Endothelial cell of umbilical vein (primary cell): Measurements from ENCODE around the gene DEPDC7. TPM values are rescaled to one million over a fixed set of nuclear protein-coding genes. Genes with fewer than 3 reads are reported as not detected.
A peak's percentile ranks its signal among the peaks of the same experiment; 100 is the strongest.

Experiments used
- BruUV-seq: library from RNA; stranded (reverse); fragments of 400-500 nt; replicated peaks from 2 replicates; lab custom pipeline; 2021; lab: Mats Ljungman, UMichigan
- CTCF ChIA-PET: fragments of 300-600, 350-600 bp; sonication (Branson Sonifier 250); formaldehyde crosslinking; loops from one replicate; lab custom pipeline; 2021; ENCODE audit warnings: antibody characterized with exemption, inconsistent platforms; lab: Charles Lee
- POLR2A ChIA-PET: fragments of 300-600, 350-600 bp; sonication (Branson Sonifier 250); formaldehyde crosslinking; loops from one replicate; lab custom pipeline; 2021; ENCODE audit warnings: antibody characterized with exemption, inconsistent platforms; lab: Charles Lee
- DNase-seq: peaks from one replicate; pipeline ENCODE4 v3.0.0-alpha.2; 2011; ENCODE audit warnings: low read depth, low spot score
- FAIRE-seq: peaks from 2 replicates; lab custom pipeline; 2011; peaks lifted over from hg19 to GRCh38; lab: Jason Lieb, UNC
- H2AFZ ChIP-seq: 2 replicates; pipeline ENCODE4 v1.6.0; 2012; ENCODE audit warnings: low read depth, low read length, control low read depth, inconsistent platforms
- H3K27ac ChIP-seq: 2 replicates; pipeline ENCODE4 v1.5.1; 2011; ENCODE audit warnings: low read depth, mild to moderate bottlenecking, control low read depth, low read length, moderate library complexity; ENCODE audit not compliant: insufficient read depth
- H3K27me3 ChIP-seq, 2 experiments: 2 replicates each; pipeline versions ENCODE4 v1.6.0 to v1.6.1; 2011; ENCODE audit warnings: low read length in 2 of 2, mixed read lengths in 1 of 2; ENCODE audit not compliant: control insufficient read depth in 2 of 2, insufficient read depth in 2 of 2
- H3K36me3 ChIP-seq, 2 experiments: 2 replicates in 1 of 2; 3 replicates in 1 of 2; pipeline ENCODE4 v1.5.1; 2011; ENCODE audit warnings: low read length in 2 of 2, mild to moderate bottlenecking in 1 of 2, moderate library complexity in 1 of 2; ENCODE audit not compliant: control insufficient read depth in 2 of 2, insufficient read depth in 2 of 2; ENCODE audit errors: extremely low read depth in 1 of 2
- H3K4me1 ChIP-seq: 3 replicates; pipeline ENCODE4 v1.5.1; 2011; ENCODE audit warnings: mild to moderate bottlenecking, low read length; ENCODE audit not compliant: control insufficient read depth, insufficient read depth; ENCODE audit errors: extremely low read depth
- H3K4me2 ChIP-seq: 2 replicates; pipeline ENCODE4 v1.6.1; 2011; ENCODE audit warnings: low read length, control low read depth, mixed read lengths; ENCODE audit not compliant: insufficient read depth
- H3K4me3 ChIP-seq, 3 experiments: fragments of 200-600 bp in 1 of 3; sonication (generic), shearing (Covaris generic) in 1 of 3; replicated peaks in 1 of 3; 2 replicates each; pipeline ENCODE4 v1.5.1; 2011 to 2016; ENCODE audit warnings: control low read depth in 3 of 3, low read length in 3 of 3, mild to moderate bottlenecking in 2 of 3, inconsistent platforms in 1 of 3, low read depth in 1 of 3, moderate library complexity in 1 of 3; ENCODE audit not compliant: insufficient read depth in 1 of 3
- H3K79me2 ChIP-seq: 2 replicates; pipeline ENCODE4 v1.6.0; 2012; ENCODE audit warnings: low read length, inconsistent platforms; ENCODE audit not compliant: control insufficient read depth, insufficient read depth
- H3K9ac ChIP-seq: replicated peaks from 2 replicates; pipeline ENCODE3; 2011; ENCODE audit warnings: low read length, control low read depth; ENCODE audit not compliant: insufficient read depth; ENCODE audit errors: extremely low read depth
- H3K9me1 ChIP-seq: replicated peaks from 3 replicates; pipeline ENCODE4 v1.6.0; 2011; ENCODE audit warnings: mild to moderate bottlenecking, low read length; ENCODE audit not compliant: control insufficient read depth, insufficient read depth; ENCODE audit errors: extremely low read depth
- H3K9me3 ChIP-seq: replicated peaks from 2 replicates; pipeline ENCODE4 v1.5.1; 2012; ENCODE audit warnings: low read length, inconsistent platforms; ENCODE audit not compliant: control insufficient read depth, insufficient read depth
- H4K20me1 ChIP-seq: replicated peaks from 2 replicates; pipeline ENCODE3; 2011; ENCODE audit warnings: mild to moderate bottlenecking, low read length; ENCODE audit not compliant: control insufficient read depth, insufficient read depth; ENCODE audit errors: extremely low read depth
- EZH2 ChIP-seq: IDR thresholded peaks from 2 replicates; pipeline ENCODE4 v1.6.1; 2012; ENCODE audit warnings: borderline replicate concordance, low read depth, mild to moderate bottlenecking, moderate library complexity, low read length, inconsistent platforms; ENCODE audit not compliant: severe bottlenecking
- FOS ChIP-seq: IDR thresholded peaks from 2 replicates; pipeline ENCODE4 v1.6.1; 2011; ENCODE audit warnings: mild to moderate bottlenecking, low read length, moderate library complexity, borderline replicate concordance; ENCODE audit not compliant: insufficient read depth
- GATA2 ChIP-seq: IDR thresholded peaks from 2 replicates; pipeline ENCODE4 v1.7.0; 2011; ENCODE audit warnings: low read depth, mild to moderate bottlenecking, moderate library complexity, mixed read lengths, low read length; ENCODE audit not compliant: insufficient read length, insufficient read depth
- JUN ChIP-seq: IDR thresholded peaks from 2 replicates; pipeline ENCODE4 v1.6.1; 2011; ENCODE audit warnings: borderline replicate concordance, low read depth; ENCODE audit not compliant: insufficient read length, insufficient read depth
- MYC ChIP-seq: IDR thresholded peaks from one replicate; pipeline ENCODE4 v1.6.1; 2011; ENCODE audit warnings: mild to moderate bottlenecking, low read depth, low read length
- POLR2A ChIP-seq: IDR thresholded peaks from 2 replicates; pipeline ENCODE4 v1.6.1; 2012; ENCODE audit warnings: low read depth, mild to moderate bottlenecking, control low read depth, low read length
- POLR2AphosphoS5 ChIP-seq: IDR thresholded peaks from 2 replicates; pipeline ENCODE4 v1.6.1; 2012; ENCODE audit warnings: low read depth, mild to moderate bottlenecking, control low read depth, low read length, moderate library complexity; ENCODE audit not compliant: insufficient read depth
- dilution Hi-C: fragments of 300-500 bp; cut with MboI; formaldehyde crosslinking; loops from one replicate; pipeline ENCODE4 v1.15.0; 2019; ENCODE audit warnings: low sequenced_read_pairs; ENCODE audit not compliant: extremely low pct_ligation_motif_present
- intact Hi-C: fragments of 100-400 bp; cut with micrococcal nuclease; formaldehyde crosslinking; loops from one replicate; pipeline ENCODE4 v1.10.0; 2022
- polyA plus RNA-seq, 4 experiments: library from polyadenylated mRNA; depleted of rRNA in 3 of 4; stranded (reverse) in 3 of 4; unstranded in 1 of 4; fragments of >200 nt; gene quantifications; 2 replicates each; pipeline versions ENCODE4 v1.2.1 to v1.2.3, GENCODE V29; 2011 to 2012; ENCODE audit warnings: missing spikeins in 1 of 4
- total RNA-seq: library from RNA; stranded (reverse); gene quantifications from 2 replicates; pipeline ENCODE4 v1.2.3, GENCODE V29; 2021
- TF ChIP-seq, protein P1 (sequence below), 2 donors: IDR thresholded peaks; 1 replicate in 1 of 2; 2 replicates in 1 of 2; pipeline ENCODE4 v1.5.1; 2011; ENCODE audit warnings: low read length in 2 of 2, mild to moderate bottlenecking in 2 of 2, moderate library complexity in 2 of 2, control low read depth in 1 of 2, inconsistent platforms in 1 of 2, low read depth in 1 of 2; ENCODE audit not compliant: insufficient read depth in 1 of 2; ENCODE audit errors: extremely low read depth in 1 of 2
- TF ChIP-seq, protein P2 (sequence below): IDR thresholded peaks from 2 replicates; pipeline ENCODE4 v1.6.1; 2011; ENCODE audit not compliant: insufficient read depth, insufficient read length

The DEPDC7 gene
- total and polyA plus RNA-seq, 2 donors (not counting 3 experiments of a cell fraction or from before 2014, with no cell fraction given), result 0.08 TPM; not detected in 1

DNA sequence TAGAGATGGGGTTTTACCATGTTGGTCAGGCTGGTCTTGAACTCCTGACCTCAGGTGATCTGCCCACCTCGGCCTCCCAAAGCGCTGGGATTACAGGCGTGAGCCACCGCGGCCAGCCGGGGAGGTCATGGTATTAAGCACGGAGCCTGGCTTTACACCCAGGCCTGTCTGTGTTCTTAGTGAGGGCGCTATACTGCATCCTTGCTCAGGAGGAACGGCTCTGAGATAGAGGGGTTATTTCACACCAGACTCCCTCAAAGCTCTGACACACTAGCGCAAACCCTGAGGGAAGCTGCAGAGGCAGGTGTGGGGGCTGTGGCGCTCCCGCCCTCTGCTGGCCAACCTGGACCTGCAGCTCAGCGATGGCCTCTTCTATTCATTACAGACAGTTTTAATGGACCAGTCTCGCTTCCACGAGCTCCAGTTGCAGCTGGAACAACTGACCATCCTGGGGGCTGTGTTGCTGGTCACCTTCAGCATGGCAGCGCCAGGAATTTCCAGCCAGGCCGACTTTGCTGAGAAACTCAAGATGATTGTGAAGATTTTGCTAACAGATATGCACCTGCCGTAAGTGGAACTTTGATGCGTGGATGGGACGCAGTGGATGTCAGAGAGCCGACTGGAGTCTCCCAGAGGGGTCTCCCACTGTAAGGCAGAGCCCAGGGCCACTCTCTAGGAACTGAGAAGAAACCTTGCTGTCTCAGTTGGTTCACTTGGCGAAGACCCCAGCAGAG lies 49.9 kb downstream of the DEPDC7 start:
- H3K9me3 ChIP-seq, result no peaks in the 10 kb centered on the region
- H2AFZ ChIP-seq, result no peak overlapping the region
- no peak overlapping the region for H3K4me2 ChIP-seq
- peaks cover 2% of the 10 kb centered on the region for H3K4me1 ChIP-seq
- intact Hi-C loops (loop anchor here (1.0 to 2.0 kb wide), 5 partner anchors 26 to 256 kb away; partner anchors contain the start of gene TCP11L1), dilution Hi-C loops (no loop called here)
- no peak for TF ChIP-seq POLR2A
- TF ChIP-seq, protein P1, sequence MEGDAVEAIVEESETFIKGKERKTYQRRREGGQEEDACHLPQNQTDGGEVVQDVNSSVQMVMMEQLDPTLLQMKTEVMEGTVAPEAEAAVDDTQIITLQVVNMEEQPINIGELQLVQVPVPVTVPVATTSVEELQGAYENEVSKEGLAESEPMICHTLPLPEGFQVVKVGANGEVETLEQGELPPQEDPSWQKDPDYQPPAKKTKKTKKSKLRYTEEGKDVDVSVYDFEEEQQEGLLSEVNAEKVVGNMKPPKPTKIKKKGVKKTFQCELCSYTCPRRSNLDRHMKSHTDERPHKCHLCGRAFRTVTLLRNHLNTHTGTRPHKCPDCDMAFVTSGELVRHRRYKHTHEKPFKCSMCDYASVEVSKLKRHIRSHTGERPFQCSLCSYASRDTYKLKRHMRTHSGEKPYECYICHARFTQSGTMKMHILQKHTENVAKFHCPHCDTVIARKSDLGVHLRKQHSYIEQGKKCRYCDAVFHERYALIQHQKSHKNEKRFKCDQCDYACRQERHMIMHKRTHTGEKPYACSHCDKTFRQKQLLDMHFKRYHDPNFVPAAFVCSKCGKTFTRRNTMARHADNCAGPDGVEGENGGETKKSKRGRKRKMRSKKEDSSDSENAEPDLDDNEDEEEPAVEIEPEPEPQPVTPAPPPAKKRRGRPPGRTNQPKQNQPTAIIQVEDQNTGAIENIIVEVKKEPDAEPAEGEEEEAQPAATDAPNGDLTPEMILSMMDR (IDR thresholded peaks at IDR 0.05; ENCODE audit: extremely low read depth in 1 of 2, insufficient read depth in 1 of 2, low read depth in 1 of 2, low read length in 2 of 2), result peak; percentile 87 to 93
- DNase-seq (peak; percentile 56), FAIRE-seq (peak; percentile 88)
- no peaks in the 10 kb centered on the region for H3K9me1 ChIP-seq
- H3K4me3 ChIP-seq, result no peak overlapping the region
- POLR2A ChIA-PET, result no interaction called here
- no peak overlapping the region for H3K27ac ChIP-seq
- CTCF ChIA-PET, result interaction anchor here (0.6 to 3.3 kb wide), 32 partner anchors 8 to 690 kb away, joined by 3 to 32 read pairs (median 5); partner anchors contain the start of genes QSER1 and TCP11L1
- no peaks in the 10 kb centered on the region for H4K20me1 ChIP-seq
- no peaks in the 10 kb centered on the region for H3K79me2 ChIP-seq
- H3K27me3 ChIP-seq, result no peaks in the 10 kb centered on the region
- BruUV-seq, result no TSS peak
- no peak overlapping the region for H3K9ac ChIP-seq
- H3K36me3 ChIP-seq, result peaks cover 0 to 4% of the 10 kb centered on the region in 2 experiments

DNA sequence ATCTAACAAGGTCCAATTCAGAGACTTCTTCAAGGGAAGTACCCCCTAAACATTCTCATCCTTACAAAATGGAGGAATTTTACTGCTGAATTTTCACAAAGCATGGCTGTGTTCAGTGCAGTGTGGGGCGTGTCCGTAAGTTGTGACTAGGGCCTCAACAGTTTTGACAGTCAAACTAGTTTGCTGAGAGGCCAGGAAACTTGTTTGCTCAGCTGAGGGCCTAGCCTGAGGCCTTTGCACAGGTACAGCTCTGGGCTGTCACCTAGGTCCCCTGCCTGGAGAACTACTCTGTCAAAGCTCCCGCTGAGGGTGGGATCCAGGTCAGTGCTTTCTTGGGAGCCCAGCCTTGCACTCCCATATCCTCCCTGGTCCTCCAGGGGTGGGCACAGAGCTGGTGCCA lies 51.6 kb downstream of the DEPDC7 start:
- no peak for DNase-seq
- Histone ChIP-seq H4K20me1 (no peaks in the 10 kb centered on the region), H3K4me1 (no peaks in the 10 kb centered on the region), H2AFZ (no peak overlapping the region), H3K9me1 (no peaks in the 10 kb centered on the region), H3K4me3 (no peak overlapping the region), H3K9ac (no peak overlapping the region), H3K4me2 (no peak overlapping the region), H3K27me3 (no peaks in the 10 kb centered on the region), H3K36me3 (peaks cover 0 to 4% of the 10 kb centered on the region in 2 experiments), H3K79me2 (no peaks in the 10 kb centered on the region), H3K27ac (no peak overlapping the region), H3K9me3 (no peaks in the 10 kb centered on the region)
- CTCF ChIA-PET, result interaction anchor here (1.0 to 1.4 kb wide), 2 partner anchors 109 to 258 kb away, joined by 3 to 6 read pairs; no protein-coding TSS in a partner anchor
- BruUV-seq, result no TSS peak
- TF ChIP-seq GATA2, result no peak
- TF ChIP-seq, protein P2, sequence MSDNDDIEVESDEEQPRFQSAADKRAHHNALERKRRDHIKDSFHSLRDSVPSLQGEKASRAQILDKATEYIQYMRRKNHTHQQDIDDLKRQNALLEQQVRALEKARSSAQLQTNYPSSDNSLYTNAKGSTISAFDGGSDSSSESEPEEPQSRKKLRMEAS, result no peak
- no peak for TF ChIP-seq POLR2AphosphoS5
- TF ChIP-seq EZH2, result no peak
- no peak for TF ChIP-seq POLR2A
- TF ChIP-seq, protein P1 (IDR thresholded peaks at IDR 0.05; ENCODE audit: extremely low read depth in 1 of 2, insufficient read depth in 1 of 2, low read depth in 1 of 2, low read length in 2 of 2), result no peak
- no peak for TF ChIP-seq JUN
- TF ChIP-seq MYC, result no peak
- no peak for TF ChIP-seq FOS
- dilution Hi-C loops, result no loop called here
- FAIRE-seq, result no peak
- POLR2A ChIA-PET, result no interaction called here
- intact Hi-C loops, result no loop called here
